Gastrocnemius medialis (tissue), 4 donors: ENCODE data around the gene HIVEP3.

Experiments
- CTCF ChIP-seq, 5 experiments: fragments of 450-650 bp in 3 of 5; fragments of 200-600 bp in 2 of 5; sonication (generic) in 2 of 5; IDR thresholded peaks in 4 of 5; conservative IDR thresholded peaks in 1 of 5; 1 replicate in 4 of 5; 2 replicates in 1 of 5; pipeline ENCODE4 v1.5.1; 2016 to 2019; ENCODE audit warnings: antibody characterized with exemption in 5 of 5, mild to moderate bottlenecking in 3 of 5, moderate library complexity in 3 of 5
- POLR2A ChIP-seq, 2 donors: fragments of 450-650 bp; IDR thresholded peaks; one replicate each; pipeline ENCODE4 v1.6.1; 2017; ENCODE audit warnings: antibody characterized with exemption in 2 of 2, mild to moderate bottlenecking in 2 of 2, moderate library complexity in 2 of 2

DNA sequence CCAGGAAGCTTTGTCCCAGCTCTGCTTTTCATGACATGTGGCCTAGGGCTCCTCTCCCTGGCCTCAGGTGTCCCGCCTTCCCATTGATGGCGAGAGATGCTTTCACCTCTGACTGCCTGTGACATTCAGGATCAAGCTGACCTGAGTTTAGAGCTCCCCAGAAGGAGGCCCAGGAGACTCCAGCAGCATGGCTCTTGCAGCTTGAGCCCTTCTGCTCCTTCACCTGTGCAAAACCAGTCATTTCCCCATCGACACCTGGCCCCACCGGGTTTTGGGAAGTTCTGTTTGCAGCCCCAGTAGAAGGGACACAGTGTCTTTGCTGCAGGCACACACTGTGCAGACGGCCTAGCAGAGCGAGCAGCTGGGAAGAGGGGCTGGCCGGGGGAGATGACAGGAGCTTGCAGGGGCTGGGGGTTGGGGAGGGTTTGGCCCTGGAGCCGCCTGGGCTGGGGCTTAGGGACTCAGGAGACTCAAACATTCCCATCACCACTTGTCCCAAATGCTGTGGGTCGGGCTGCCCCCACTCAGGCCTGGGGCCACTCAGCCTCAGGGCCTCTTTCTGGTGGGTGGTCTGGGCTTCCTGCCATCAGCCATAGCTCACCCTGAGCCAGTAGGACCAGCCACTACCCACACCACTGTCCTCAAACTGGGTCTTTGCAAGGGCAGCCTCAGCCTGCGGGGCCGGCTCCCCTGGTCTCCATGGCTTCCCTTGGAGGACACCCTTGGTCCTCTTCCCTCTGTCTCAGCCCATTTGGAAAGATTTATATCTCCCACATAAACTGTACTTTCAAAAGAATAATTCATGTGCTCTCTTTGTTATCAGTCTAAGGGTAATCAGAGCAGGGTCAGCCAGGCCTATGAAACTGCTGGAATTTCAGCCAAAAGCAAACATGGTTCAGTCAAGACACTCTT, 430.4 kb downstream of the HIVEP3 start:
- TF ChIP-seq CTCF (IDR thresholded peaks at IDR 0.05 in 4 of 5, conservative IDR thresholded peaks at IDR 0.05 in 1 of 5) (no peak), POLR2A (IDR thresholded peaks at IDR 0.05) (no peak)
